Measurements from ENCODE around the gene FAM174C. TPM values are rescaled to one million over a fixed set of nuclear protein-coding genes. Genes with fewer than 3 reads are reported as not detected.

Gene FAM174C
- total RNA-seq, 1 experiment from 2014 or later: 59.4 TPM

- ChIA-PET CTCF (interaction anchor here (0.6 to 9.7 kb wide), 8 partner anchors 16 to 174 kb away, joined by 3 to 648 read pairs (median 5); partner anchors contain the start of gene CIRBP), POLR2A (interaction anchor here (0.6 to 1.7 kb wide), 4 partner anchors 28 to 125 kb away, joined by 3 to 6 read pairs (median 4); partner anchors contain the start of gene CIRBP)
- DNase-seq (ENCODE audit: low spot score): no peak
- Mint-ChIP-seq H3K4me1 (peaks cover 17% of the 10 kb centered on the region), H3K9me3 (no peaks in the 10 kb centered on the region), H3K27me3 (ENCODE audit: low read depth) (peaks cover 4% of the 10 kb centered on the region; the same call in 1 of the 2 replicates), H3K36me3 (no peaks in the 10 kb centered on the region), H3K27ac (peak overlapping the region; percentile 87), H3K4me3 (peak overlapping the region; percentile 76)
- TF ChIP-seq FOXP1 (CRISPR knock-in tag; IDR thresholded peaks at IDR 0.05; ENCODE audit: borderline replicate concordance) (peak; percentile 68; the same call in 1 of the 2 replicates), MXD4 (CRISPR knock-in tag; IDR thresholded peaks at IDR 0.05; ENCODE audit: borderline replicate concordance) (no peak)
- no peak for ATAC-seq
Observed at GRCh38 chr19:1238369-1239303, 36.7 kb upstream of the FAM174C start.

DNA sequence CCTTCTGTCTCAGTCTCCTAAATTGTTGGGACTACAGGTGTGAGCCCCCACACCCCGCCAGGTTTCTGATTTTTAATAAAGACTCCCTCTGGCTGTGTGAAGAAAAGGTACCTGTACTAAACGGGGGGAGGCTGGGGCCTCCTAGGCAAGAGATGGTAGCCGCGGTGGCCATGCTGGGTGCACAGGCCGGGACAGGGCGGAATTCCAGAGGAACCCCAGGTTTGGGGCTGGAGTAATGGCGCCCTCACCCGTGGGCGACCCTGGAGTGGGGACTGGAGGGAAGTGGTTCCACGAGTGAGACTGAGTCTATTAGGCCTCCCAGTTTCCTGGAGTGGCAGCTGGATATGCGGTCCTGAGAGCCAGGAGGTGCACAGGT, 35.9 kb upstream of the FAM174C start:
- no peaks in the 10 kb centered on the region for H3K36me3 Mint-ChIP-seq
- no peak for ATAC-seq
- no peak for DNase-seq (ENCODE audit: low spot score)
- POLR2A ChIA-PET: interaction anchor here (0.6 to 1.7 kb wide), 2 partner anchors 27 to 30 kb away, joined by 3 to 6 read pairs; partner anchors contain the start of gene CIRBP
- H3K4me1 Mint-ChIP-seq: peaks cover 17% of the 10 kb centered on the region
- H3K9me3 Mint-ChIP-seq: no peaks in the 10 kb centered on the region
- peak overlapping the region; percentile 84; the same call in 1 of the 2 replicates for H3K27ac Mint-ChIP-seq
- CTCF ChIA-PET: interaction anchor here (2.3 to 9.7 kb wide), 2 partner anchors 23 to 126 kb away, joined by 10 to 648 read pairs; partner anchors contain the start of gene CIRBP
- peaks cover 4% of the 10 kb centered on the region; the same call in 1 of the 2 replicates for H3K27me3 Mint-ChIP-seq (ENCODE audit: low read depth)
- TF ChIP-seq ERG (CRISPR knock-in tag; IDR thresholded peaks at IDR 0.05): no peak
- TF ChIP-seq, protein P1, sequence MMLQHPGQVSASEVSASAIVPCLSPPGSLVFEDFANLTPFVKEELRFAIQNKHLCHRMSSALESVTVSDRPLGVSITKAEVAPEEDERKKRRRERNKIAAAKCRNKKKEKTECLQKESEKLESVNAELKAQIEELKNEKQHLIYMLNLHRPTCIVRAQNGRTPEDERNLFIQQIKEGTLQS (CRISPR knock-in tag; conservative IDR thresholded peaks at IDR 0.05): no peak
- TF ChIP-seq RORB (CRISPR knock-in tag; IDR thresholded peaks at IDR 0.05): no peak
- TF ChIP-seq, protein P2, sequence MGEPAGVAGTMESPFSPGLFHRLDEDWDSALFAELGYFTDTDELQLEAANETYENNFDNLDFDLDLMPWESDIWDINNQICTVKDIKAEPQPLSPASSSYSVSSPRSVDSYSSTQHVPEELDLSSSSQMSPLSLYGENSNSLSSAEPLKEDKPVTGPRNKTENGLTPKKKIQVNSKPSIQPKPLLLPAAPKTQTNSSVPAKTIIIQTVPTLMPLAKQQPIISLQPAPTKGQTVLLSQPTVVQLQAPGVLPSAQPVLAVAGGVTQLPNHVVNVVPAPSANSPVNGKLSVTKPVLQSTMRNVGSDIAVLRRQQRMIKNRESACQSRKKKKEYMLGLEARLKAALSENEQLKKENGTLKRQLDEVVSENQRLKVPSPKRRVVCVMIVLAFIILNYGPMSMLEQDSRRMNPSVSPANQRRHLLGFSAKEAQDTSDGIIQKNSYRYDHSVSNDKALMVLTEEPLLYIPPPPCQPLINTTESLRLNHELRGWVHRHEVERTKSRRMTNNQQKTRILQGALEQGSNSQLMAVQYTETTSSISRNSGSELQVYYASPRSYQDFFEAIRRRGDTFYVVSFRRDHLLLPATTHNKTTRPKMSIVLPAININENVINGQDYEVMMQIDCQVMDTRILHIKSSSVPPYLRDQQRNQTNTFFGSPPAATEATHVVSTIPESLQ (CRISPR knock-in tag; IDR thresholded peaks at IDR 0.05): no peak
- no peak for TF ChIP-seq NR3C1 (CRISPR knock-in tag; conservative IDR thresholded peaks at IDR 0.05; ENCODE audit: low read depth)
- no peak for TF ChIP-seq SP1 (CRISPR knock-in tag; conservative IDR thresholded peaks at IDR 0.05)
- TF ChIP-seq ZNF512 (CRISPR knock-in tag; IDR thresholded peaks at IDR 0.05; ENCODE audit: borderline replicate concordance): no peak
- no peak for TF ChIP-seq TEAD1 (CRISPR knock-in tag; IDR thresholded peaks at IDR 0.05)
- no peak for TF ChIP-seq OVOL2 (CRISPR knock-in tag; IDR thresholded peaks at IDR 0.05; ENCODE audit: borderline replicate concordance)
- TF ChIP-seq, protein P3, sequence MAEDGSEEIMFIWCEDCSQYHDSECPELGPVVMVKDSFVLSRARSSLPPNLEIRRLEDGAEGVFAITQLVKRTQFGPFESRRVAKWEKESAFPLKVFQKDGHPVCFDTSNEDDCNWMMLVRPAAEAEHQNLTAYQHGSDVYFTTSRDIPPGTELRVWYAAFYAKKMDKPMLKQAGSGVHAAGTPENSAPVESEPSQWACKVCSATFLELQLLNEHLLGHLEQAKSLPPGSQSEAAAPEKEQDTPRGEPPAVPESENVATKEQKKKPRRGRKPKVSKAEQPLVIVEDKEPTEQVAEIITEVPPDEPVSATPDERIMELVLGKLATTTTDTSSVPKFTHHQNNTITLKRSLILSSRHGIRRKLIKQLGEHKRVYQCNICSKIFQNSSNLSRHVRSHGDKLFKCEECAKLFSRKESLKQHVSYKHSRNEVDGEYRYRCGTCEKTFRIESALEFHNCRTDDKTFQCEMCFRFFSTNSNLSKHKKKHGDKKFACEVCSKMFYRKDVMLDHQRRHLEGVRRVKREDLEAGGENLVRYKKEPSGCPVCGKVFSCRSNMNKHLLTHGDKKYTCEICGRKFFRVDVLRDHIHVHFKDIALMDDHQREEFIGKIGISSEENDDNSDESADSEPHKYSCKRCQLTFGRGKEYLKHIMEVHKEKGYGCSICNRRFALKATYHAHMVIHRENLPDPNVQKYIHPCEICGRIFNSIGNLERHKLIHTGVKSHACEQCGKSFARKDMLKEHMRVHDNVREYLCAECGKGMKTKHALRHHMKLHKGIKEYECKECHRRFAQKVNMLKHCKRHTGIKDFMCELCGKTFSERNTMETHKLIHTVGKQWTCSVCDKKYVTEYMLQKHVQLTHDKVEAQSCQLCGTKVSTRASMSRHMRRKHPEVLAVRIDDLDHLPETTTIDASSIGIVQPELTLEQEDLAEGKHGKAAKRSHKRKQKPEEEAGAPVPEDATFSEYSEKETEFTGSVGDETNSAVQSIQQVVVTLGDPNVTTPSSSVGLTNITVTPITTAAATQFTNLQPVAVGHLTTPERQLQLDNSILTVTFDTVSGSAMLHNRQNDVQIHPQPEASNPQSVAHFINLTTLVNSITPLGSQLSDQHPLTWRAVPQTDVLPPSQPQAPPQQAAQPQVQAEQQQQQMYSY (CRISPR knock-in tag; IDR thresholded peaks at IDR 0.05): no peak
- H3K4me3 Mint-ChIP-seq: peak overlapping the region; percentile 76

Data from WTC11 (cell line).